ENCODE data around the gene PLA2G3. TPM values are rescaled to one million over a fixed set of nuclear protein-coding genes. Genes with fewer than 3 reads are reported as not detected.

Gene PLA2G3
- total RNA-seq, 1 experiment from 2014 or later, result not detected

DNA sequence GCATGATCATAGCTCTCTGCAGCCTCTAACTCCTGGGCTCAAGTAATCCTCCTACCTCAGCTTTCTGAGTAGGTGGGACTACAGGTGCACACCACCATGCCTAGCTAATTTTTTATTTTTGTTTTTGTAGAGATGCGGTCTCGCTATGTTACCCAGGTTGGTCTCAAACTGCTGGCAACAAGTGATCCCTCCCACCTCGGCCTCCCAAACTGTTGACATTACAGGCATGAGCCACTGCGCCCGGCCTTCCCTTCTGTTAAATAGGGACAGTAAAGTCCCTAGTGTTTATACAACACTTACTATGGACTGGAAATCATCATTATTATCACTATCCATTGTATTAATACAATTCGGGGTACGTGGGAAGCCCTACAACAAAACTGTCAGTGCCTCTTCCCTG lies 45.6 kb downstream of the PLA2G3 start:
- DNase-seq (ENCODE audit: low read depth, low spot score) (no peak), ATAC-seq (no peak)
- in situ Hi-C loops (cut with HindIII; ENCODE audit: low pct_unique_long_range_greater_than_20kb, low sequenced_read_pairs) (no loop called here), intact Hi-C loops (cut with micrococcal nuclease; ENCODE audit: unreplicated experiment) (no loop called here)
- H3K4me3 ChIP-seq (ENCODE audit: low read depth in 2 of 2, low read length in 2 of 2), result no peak overlapping the region
- H3K27me3 ChIP-seq (ENCODE audit: control insufficient read depth, insufficient read depth, low read length), result no peaks in the 10 kb centered on the region
- H3K4me1 ChIP-seq (ENCODE audit: control insufficient read depth, insufficient read depth, low read length), result no peaks in the 10 kb centered on the region
- ChIA-PET POLR2A (interaction anchor here (0.7 kb wide), 1 partner anchor 14 kb away, joined by 10 read pairs; no protein-coding TSS in a partner anchor), CTCF (interaction anchor here (0.6 to 0.7 kb wide), 2 partner anchors 9 to 162 kb away, joined by 8 read pairs; no protein-coding TSS in a partner anchor)
- H3K27ac ChIP-seq (ENCODE audit: low read length), result no peak overlapping the region
- TF ChIP-seq, protein P1, sequence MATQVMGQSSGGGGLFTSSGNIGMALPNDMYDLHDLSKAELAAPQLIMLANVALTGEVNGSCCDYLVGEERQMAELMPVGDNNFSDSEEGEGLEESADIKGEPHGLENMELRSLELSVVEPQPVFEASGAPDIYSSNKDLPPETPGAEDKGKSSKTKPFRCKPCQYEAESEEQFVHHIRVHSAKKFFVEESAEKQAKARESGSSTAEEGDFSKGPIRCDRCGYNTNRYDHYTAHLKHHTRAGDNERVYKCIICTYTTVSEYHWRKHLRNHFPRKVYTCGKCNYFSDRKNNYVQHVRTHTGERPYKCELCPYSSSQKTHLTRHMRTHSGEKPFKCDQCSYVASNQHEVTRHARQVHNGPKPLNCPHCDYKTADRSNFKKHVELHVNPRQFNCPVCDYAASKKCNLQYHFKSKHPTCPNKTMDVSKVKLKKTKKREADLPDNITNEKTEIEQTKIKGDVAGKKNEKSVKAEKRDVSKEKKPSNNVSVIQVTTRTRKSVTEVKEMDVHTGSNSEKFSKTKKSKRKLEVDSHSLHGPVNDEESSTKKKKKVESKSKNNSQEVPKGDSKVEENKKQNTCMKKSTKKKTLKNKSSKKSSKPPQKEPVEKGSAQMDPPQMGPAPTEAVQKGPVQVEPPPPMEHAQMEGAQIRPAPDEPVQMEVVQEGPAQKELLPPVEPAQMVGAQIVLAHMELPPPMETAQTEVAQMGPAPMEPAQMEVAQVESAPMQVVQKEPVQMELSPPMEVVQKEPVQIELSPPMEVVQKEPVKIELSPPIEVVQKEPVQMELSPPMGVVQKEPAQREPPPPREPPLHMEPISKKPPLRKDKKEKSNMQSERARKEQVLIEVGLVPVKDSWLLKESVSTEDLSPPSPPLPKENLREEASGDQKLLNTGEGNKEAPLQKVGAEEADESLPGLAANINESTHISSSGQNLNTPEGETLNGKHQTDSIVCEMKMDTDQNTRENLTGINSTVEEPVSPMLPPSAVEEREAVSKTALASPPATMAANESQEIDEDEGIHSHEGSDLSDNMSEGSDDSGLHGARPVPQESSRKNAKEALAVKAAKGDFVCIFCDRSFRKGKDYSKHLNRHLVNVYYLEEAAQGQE (IDR thresholded peaks at IDR 0.05; ENCODE audit: insufficient read depth in 1 of 2, low read depth in 2 of 2, low read length in 1 of 2), result no peak
- no peak for TF ChIP-seq SIN3A (IDR thresholded peaks at IDR 0.05; ENCODE audit: borderline replicate concordance, insufficient read depth, low read depth, low read length)
- TF ChIP-seq POLR2AphosphoS5 (IDR thresholded peaks at IDR 0.05; ENCODE audit: low read depth, low read length), result no peak
- TF ChIP-seq, protein P2, sequence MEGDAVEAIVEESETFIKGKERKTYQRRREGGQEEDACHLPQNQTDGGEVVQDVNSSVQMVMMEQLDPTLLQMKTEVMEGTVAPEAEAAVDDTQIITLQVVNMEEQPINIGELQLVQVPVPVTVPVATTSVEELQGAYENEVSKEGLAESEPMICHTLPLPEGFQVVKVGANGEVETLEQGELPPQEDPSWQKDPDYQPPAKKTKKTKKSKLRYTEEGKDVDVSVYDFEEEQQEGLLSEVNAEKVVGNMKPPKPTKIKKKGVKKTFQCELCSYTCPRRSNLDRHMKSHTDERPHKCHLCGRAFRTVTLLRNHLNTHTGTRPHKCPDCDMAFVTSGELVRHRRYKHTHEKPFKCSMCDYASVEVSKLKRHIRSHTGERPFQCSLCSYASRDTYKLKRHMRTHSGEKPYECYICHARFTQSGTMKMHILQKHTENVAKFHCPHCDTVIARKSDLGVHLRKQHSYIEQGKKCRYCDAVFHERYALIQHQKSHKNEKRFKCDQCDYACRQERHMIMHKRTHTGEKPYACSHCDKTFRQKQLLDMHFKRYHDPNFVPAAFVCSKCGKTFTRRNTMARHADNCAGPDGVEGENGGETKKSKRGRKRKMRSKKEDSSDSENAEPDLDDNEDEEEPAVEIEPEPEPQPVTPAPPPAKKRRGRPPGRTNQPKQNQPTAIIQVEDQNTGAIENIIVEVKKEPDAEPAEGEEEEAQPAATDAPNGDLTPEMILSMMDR (IDR thresholded peaks at IDR 0.05), result no peak
- TF ChIP-seq TCF7L2 (IDR thresholded peaks at IDR 0.05; ENCODE audit: low read depth, low read length), result no peak
- BruUV-seq (replicated peaks), result no TSS peak
- no peaks in the 10 kb centered on the region for H3K36me3 ChIP-seq (ENCODE audit: control insufficient read depth, insufficient read depth, low read length)
- H3K9me3 ChIP-seq (ENCODE audit: control insufficient read depth, insufficient read depth, low read depth, low read length), result no peaks in the 10 kb centered on the region

DNA sequence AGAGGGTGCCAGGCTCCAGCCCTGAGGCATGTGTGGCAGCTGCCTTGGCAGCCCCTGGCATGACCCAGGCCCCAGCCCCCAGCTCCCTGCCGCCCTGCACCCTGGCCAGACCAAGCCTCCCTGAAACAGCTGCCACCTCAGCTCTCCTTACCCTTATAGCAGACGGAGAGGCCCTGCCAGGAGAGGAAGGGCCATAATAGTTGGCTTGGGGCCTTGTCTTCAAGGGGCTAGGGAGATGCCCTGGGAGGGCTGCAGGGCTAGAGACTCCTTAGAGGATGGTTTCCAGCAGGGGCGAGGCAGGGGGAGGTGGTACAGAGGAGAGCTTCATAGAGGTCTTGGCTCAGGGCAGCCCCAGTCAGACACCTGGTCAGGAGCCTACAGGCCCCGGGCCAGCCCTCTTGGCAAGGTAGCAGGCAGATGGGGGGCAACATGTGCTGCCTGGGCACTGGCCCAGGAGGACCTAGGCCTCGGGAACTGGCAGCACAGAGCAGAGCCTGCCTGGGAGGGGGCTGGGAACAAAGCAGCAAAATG lies 46.2 kb downstream of the PLA2G3 start:
- no peak overlapping the region for H3K27ac ChIP-seq (ENCODE audit: low read length)
- no peaks in the 10 kb centered on the region for H3K9me3 ChIP-seq (ENCODE audit: control insufficient read depth, insufficient read depth, low read depth, low read length)
- intact Hi-C loops (cut with micrococcal nuclease; ENCODE audit: unreplicated experiment), result no loop called here
- CTCF ChIA-PET, result interaction anchor here (0.6 to 0.7 kb wide), 2 partner anchors 10 to 163 kb away, joined by 8 read pairs; no protein-coding TSS in a partner anchor
- POLR2A ChIA-PET, result interaction anchor here (0.7 kb wide), 1 partner anchor 14 kb away, joined by 10 read pairs; no protein-coding TSS in a partner anchor
- no peaks in the 10 kb centered on the region for H3K4me1 ChIP-seq (ENCODE audit: control insufficient read depth, insufficient read depth, low read length)
- ATAC-seq, result no peak
- no peak overlapping the region for H3K4me3 ChIP-seq (ENCODE audit: low read depth in 2 of 2, low read length in 2 of 2)
- BruUV-seq (replicated peaks), result no TSS peak
- no peak for TF ChIP-seq POLR2AphosphoS5 (IDR thresholded peaks at IDR 0.05; ENCODE audit: low read depth, low read length)
- TF ChIP-seq, protein P1 (IDR thresholded peaks at IDR 0.05; ENCODE audit: insufficient read depth in 1 of 2, low read depth in 2 of 2, low read length in 1 of 2), result no peak
- no peak for TF ChIP-seq SIN3A (IDR thresholded peaks at IDR 0.05; ENCODE audit: borderline replicate concordance, insufficient read depth, low read depth, low read length)
- no peak for TF ChIP-seq TCF7L2 (IDR thresholded peaks at IDR 0.05; ENCODE audit: low read depth, low read length)
- TF ChIP-seq, protein P2 (IDR thresholded peaks at IDR 0.05), result no peak
- no peaks in the 10 kb centered on the region for H3K27me3 ChIP-seq (ENCODE audit: control insufficient read depth, insufficient read depth, low read length)
- no peaks in the 10 kb centered on the region for H3K36me3 ChIP-seq (ENCODE audit: control insufficient read depth, insufficient read depth, low read length)
- in situ Hi-C loops (cut with HindIII; ENCODE audit: low pct_unique_long_range_greater_than_20kb, low sequenced_read_pairs), result no loop called here
- DNase-seq (ENCODE audit: low read depth, low spot score), result no peak

Measured in Panc1 (cell line).